ENCODE measurements around the gene TPK1. TPM values are rescaled to one million over a fixed set of nuclear protein-coding genes. Genes with fewer than 3 reads are reported as not detected.

TPK1 gene
- polyA plus RNA-seq, 1 experiment = 1.2 TPM

DNA sequence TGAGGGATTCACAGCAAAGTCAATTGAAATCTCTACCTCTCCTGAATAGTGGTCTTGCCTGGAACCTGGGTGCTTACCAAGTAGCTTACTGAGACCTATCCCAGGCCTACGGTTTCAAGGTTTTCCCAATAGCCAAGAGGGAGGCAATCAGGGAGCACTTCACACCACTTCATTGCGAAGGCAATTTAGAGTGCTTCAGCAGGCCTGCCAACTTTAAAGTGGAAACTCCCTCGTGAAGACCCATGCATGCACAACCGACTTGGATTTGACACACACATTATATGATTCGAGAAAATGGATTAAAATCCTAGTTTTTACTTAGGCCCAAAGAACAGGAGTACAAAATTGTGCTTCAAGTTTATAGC lies 380.8 kb downstream of the TPK1 start:
- DNase-seq (ENCODE audit: low read depth) = no peak
- ChIA-PET CTCF (interaction anchor here (1.2 to 1.5 kb wide), 2 partner anchors 9 to 11 kb away, joined by 3 to 4 read pairs; no protein-coding TSS in a partner anchor), POLR2A (no interaction called here)
- Histone ChIP-seq H3K36me3 (ENCODE audit: control insufficient read depth, insufficient read depth, low read length) (no peaks in the 10 kb centered on the region), H3K4me3 (ENCODE audit: low read depth, low read length) (no peak overlapping the region), H3K27me3 (ENCODE audit: control insufficient read depth, insufficient read depth, low read length) (no peaks in the 10 kb centered on the region)
- TF ChIP-seq CTCF (IDR thresholded peaks at IDR 0.05; ENCODE audit: insufficient read depth, low read depth, low read length) = no peak

- no peak for DNase-seq (ENCODE audit: low read depth)
- H3K27me3 ChIP-seq (ENCODE audit: control insufficient read depth, insufficient read depth, low read length) = no peaks in the 10 kb centered on the region
- H3K36me3 ChIP-seq (ENCODE audit: control insufficient read depth, insufficient read depth, low read length) = no peaks in the 10 kb centered on the region
- no peak overlapping the region for H3K4me3 ChIP-seq (ENCODE audit: low read depth, low read length)
- POLR2A ChIA-PET = no interaction called here
- CTCF ChIA-PET = interaction anchor here (0.9 to 1.5 kb wide), 3 partner anchors 8 to 12 kb away, joined by 3 to 4 read pairs (median 3); no protein-coding TSS in a partner anchor
- no peak for TF ChIP-seq CTCF (IDR thresholded peaks at IDR 0.05; ENCODE audit: insufficient read depth, low read depth, low read length)
Measured at GRCh38 chr7:144454256-144455039, 381.4 kb downstream of the TPK1 start.

- H3K27me3 ChIP-seq (ENCODE audit: control insufficient read depth, insufficient read depth, low read length) = no peaks in the 10 kb centered on the region
- ChIA-PET CTCF (no interaction called here), POLR2A (no interaction called here)
- DNase-seq (ENCODE audit: low read depth) = no peak
- no peak overlapping the region for H3K4me3 ChIP-seq (ENCODE audit: low read depth, low read length)
- H3K36me3 ChIP-seq (ENCODE audit: control insufficient read depth, insufficient read depth, low read length) = no peaks in the 10 kb centered on the region
- TF ChIP-seq CTCF (IDR thresholded peaks at IDR 0.05; ENCODE audit: insufficient read depth, low read depth, low read length) = no peak
Measured at GRCh38 chr7:144452064-144452463, 383.8 kb downstream of the TPK1 start.

DNA sequence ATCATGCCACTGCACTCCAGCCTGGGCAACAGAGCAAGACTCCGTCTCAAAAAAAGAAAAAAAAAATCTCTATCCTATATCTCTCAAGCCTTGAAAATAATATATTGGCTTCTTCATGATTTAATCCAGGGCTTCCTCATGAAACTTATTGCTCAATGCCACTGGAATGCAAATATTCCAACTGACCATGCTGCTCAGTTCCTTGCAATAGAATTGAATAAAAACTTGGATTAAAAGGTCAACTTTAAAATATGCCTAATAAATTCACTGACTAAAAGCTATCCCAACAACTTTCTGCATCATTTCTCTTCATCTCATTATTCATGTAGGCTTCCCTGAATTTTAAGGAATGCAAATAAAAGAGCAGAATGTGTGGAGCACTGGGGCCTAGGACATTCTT lies 390.3 kb downstream of the TPK1 start:
- no peak for TF ChIP-seq CTCF (IDR thresholded peaks at IDR 0.05; ENCODE audit: insufficient read depth, low read depth, low read length)
- Histone ChIP-seq H3K36me3 (ENCODE audit: control insufficient read depth, insufficient read depth, low read length) (no peaks in the 10 kb centered on the region), H3K4me3 (ENCODE audit: low read depth, low read length) (no peak overlapping the region), H3K27me3 (ENCODE audit: control insufficient read depth, insufficient read depth, low read length) (no peaks in the 10 kb centered on the region)
- DNase-seq (ENCODE audit: low read depth) = no peak
- POLR2A ChIA-PET = no interaction called here
- CTCF ChIA-PET = interaction anchor here (1.1 to 1.7 kb wide), 2 partner anchors 8 to 9 kb away, joined by 4 read pairs; no protein-coding TSS in a partner anchor

DNA sequence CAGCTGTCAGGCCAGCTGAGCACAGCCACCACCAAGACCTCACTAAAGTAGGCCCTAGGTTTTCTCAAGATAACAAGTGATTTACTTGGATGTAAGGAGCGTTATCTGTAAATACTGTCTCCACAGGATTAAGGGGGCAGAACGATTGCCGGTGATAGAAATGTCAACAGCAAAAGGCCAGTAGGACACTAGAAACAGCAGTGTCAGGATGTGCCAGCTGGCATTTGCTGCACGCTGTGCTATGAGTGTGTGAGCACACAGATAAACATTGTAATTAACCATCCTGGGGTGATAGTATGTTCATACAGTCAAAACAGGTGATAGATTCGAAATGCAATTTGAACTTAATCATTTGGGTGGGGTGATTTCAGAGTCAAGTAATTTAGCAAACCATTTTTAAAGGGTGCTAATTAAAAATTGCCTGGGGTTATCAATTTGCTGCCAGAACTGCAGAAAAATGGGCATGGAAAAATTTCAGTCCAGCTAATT lies 396.1 kb downstream of the TPK1 start:
- TF ChIP-seq CTCF (IDR thresholded peaks at IDR 0.05; ENCODE audit: insufficient read depth, low read depth, low read length) = no peak
- Histone ChIP-seq H3K27me3 (ENCODE audit: control insufficient read depth, insufficient read depth, low read length) (no peaks in the 10 kb centered on the region), H3K36me3 (ENCODE audit: control insufficient read depth, insufficient read depth, low read length) (no peaks in the 10 kb centered on the region), H3K4me3 (ENCODE audit: low read depth, low read length) (no peak overlapping the region)
- ChIA-PET POLR2A (no interaction called here), CTCF (interaction anchor here (1.3 kb wide), 1 partner anchor 108 kb away, joined by 5 read pairs; no protein-coding TSS in a partner anchor)
- DNase-seq (ENCODE audit: low read depth) = no peak

Measured in BJ (cell line).